NCI-H1694 treated with DMSO at 0.1 percent for 48 hours (cell line): ENCODE data around the gene NCEH1.
"Not testable (repeated sequence)": the region's sequence is repeated elsewhere in the genome, so short reads cannot be mapped to it uniquely, and the experiment has no call there.

Experiments
- DNase-seq: peaks from one replicate; lab custom pipeline; 2025; lab: John Stamatoyannopoulos, UW

Gene NCEH1, protein sequence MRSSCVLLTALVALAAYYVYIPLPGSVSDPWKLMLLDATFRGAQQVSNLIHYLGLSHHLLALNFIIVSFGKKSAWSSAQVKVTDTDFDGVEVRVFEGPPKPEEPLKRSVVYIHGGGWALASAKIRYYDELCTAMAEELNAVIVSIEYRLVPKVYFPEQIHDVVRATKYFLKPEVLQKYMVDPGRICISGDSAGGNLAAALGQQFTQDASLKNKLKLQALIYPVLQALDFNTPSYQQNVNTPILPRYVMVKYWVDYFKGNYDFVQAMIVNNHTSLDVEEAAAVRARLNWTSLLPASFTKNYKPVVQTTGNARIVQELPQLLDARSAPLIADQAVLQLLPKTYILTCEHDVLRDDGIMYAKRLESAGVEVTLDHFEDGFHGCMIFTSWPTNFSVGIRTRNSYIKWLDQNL

DNA sequence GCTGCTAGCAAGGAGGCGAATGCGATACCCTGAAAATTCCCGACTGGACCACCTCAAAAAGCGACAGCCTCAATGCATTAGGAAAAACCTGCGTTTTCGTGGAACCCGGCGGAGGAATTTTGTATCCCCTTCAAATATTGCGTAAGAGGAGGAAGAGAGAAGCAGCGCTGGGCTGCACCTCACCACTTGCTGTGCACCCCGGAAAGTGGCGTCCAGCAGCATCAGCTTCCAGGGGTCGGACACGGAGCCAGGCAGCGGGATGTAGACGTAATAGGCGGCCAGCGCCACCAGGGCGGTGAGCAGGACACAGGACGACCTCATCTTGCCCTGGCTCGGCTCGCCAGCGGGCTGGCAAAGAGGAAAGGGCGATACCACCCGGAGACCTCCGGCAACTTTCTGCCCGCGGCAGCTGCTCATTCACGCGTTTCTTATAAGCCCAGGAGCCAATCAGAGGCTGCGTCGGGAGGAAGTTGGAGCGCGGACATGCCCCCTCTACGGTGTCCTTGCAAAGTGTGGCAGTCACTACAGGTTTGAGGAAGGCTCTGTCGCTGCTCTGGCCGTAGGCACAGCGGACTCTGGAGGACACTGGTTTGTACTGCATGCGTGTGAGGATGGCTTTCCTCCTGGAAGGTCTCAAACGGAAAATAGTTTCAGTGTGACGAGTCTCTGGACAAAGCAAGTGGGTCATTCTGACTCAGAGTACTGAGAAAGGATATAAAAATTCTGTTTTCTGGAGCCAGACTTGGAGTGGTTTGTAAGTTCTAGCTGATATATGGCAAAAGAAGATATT lies at the start of gene NCEH1:
NCEH1 (minus strand) TSS at position 404 of the 790 bp plus-strand sequence; CDS start at position 321, 83 bp downstream.
- DNase-seq: peak; percentile 87

GRCh38 chr3:172760416-172760815 lies 49.5 kb upstream of the NCEH1 start:
- DNase-seq: not testable (repeated sequence)

DNA sequence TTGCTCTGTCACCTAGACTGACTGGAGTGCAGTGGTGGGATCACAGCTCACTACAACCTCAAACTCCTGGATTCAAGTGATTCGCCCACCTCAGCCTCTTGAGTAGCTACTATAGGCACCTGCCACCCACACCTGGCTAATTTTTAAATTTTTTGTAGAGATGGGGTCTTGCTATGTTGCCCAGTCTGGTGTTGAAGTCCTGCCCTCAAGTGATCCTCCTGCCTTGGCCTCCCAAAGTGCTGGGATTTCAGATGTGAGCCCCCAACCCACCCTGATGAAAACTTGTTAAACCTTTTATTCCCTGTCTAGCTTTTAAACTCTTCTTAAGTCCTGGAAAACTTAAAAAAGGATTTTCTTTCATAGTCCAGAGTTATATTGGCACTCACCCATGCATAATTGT lies 42.3 kb upstream of the NCEH1 start:
- no peak for DNase-seq

- DNase-seq: no peak
Observed at GRCh38 chr3:172752651-172753050, 41.8 kb upstream of the NCEH1 start.

GRCh38 chr3:172751175-172751704 lies 40.4 kb upstream of the NCEH1 start:
- peak; percentile 21 for DNase-seq

DNA sequence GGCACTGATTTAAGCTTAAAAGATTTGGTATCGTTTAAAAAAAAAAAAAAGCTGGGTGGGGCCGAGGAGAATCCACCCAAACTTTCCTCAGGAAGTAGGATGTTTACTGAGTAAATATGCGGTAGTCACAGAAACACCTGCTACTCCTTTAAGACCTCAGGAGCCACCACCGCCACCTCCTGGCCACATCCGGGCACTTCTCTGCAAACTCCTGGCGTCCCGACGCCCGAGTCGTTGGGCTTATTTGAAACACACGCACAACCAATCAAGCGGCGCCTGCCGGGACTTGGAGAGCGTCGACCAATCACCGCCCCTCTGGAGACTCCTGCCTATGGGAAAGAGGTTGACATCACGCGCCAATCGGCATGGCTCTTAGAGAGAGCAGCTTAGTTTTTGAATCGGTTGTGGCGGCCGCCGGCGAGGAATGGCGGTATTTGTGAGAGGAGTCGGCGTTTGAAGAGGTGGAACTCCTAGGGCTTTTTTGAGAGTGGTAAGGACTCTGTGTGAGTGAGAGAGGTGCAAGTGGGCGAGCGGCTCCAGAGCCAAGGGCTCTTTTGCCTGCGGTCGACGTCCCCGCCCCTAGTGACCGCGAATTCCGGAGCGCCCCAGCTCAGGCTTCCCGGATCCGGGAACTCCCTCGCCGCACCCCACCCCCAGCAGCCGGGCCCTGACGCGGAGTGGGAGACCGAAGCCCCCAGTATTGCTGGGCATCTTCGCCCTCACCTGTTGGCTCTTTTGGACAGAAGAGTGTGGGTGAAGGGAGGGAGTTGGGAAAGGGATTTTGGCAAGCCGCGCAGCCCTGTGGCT lies 39.7 kb upstream of the NCEH1 start, which contains the start of gene ECT2:
ECT2 (plus strand) TSS at position 359 of the 807 bp plus-strand sequence. CDS start 3,805 bp downstream, outside the sequence.
- DNase-seq: peak; percentile 98

DNA sequence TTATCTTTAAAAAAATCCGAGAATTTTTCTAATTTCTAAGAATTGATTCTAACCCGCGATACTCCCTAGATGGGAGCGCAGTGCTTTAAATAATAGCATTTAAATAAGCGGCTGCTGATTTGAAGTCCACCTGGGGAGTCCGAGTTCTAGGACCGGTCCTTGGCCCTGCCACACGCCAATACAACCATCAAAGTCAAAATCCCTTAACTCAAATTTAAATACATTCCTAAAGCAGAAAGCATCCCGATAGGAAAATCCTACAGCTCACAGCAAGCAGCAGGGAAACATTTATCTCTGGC lies 39.2 kb upstream of the NCEH1 start:
- no peak for DNase-seq

- DNase-seq: no peak
Observed at GRCh38 chr3:172749230-172749965, 38.5 kb upstream of the NCEH1 start.

- DNase-seq: no peak
Observed at GRCh38 chr3:172746475-172746874, 35.6 kb upstream of the NCEH1 start.

- DNase-seq: no peak
Observed at GRCh38 chr3:172739462-172739861, 28.6 kb upstream of the NCEH1 start.

- no peak for DNase-seq
Observed at GRCh38 chr3:172735014-172735413, 24.1 kb upstream of the NCEH1 start.

GRCh38 chr3:172726380-172726779 lies 15.5 kb upstream of the NCEH1 start:
- DNase-seq: no peak

DNA sequence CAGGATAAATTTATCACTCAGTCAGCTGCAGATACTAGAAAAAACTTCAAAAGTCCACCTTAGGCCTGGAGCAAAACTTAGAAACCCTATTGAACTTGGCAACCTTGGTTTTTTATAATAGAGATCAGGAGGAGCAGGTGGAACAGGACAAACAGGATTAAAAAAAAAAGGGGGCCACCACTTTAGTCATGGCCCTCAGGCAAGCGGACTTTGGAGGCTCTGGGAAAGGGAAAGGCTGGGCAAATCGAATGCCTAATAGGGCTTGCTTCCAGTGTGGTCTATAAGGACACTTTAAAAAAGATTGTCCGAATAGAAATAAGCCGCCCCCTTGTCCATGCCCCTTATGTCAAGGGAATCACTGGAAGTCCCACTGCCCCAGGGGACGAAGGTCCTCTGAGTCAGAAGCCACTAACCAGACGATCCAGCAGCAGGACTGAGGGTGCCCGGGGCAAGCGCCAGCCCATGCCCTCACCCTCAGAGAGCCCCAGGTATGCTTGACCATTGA lies 11.7 kb upstream of the NCEH1 start:
- not testable (repeated sequence) for DNase-seq

DNA sequence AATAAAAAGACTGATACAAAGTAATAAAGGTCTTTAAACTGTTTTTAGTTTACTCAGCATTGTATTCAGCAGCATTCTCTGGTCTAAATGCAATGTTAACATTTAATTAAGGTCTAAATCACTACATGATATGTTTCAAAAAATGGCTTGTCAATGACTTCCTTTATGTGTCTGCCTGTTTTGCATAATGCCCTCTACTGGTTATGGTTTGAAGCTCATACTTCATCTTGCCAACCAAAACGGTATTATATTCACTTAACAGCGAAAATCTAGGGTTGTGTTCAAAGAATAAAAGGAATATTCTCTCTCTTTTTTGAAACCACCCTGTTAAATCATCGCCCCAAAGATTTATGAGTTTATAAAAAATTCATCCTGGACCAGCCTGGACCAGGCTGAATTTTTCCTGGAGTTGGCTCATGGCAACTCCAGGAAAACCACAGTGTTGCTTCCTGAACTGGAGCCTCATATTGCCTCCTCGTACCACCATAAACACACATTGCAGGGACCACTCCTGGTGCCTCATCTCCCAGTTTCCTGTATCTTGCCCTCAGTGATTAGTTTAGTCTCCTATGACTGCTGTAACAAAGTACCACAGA lies 6.7 kb upstream of the NCEH1 start:
- peak; percentile 13 for DNase-seq

DNA sequence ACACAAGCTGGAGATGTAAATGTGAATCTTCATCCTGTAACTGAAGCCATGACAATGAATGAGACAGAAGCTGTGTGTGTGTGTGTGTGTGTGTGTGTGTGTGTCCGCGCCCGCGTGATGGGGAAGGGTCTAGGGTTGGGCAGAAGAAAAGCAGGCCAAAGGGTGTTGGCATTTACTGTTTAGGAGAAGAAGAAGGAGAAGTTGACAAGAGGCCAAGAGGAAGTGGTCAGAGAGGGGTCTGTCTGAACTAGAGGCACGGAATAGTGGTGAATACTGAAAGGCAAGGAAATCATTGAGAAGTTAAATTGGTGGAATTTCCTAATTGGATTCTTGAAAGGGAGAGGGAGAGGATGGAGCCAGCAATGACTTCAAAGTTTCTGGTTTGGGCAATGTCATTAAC lies 5.6 kb upstream of the NCEH1 start:
- DNase-seq: no peak

GRCh38 chr3:172713316-172713715 lies 2.4 kb upstream of the NCEH1 start:
- DNase-seq: no peak

- DNase-seq: no peak
Observed at GRCh38 chr3:172711454-172711795, 558 bp upstream of the NCEH1 start.

- DNase-seq: no peak
Observed at GRCh38 chr3:172709774-172710663, 848 bp downstream of the NCEH1 start.

- DNase-seq: no peak
Observed at GRCh38 chr3:172708921-172709773, 1.7 kb downstream of the NCEH1 start.
